Hematopoietic multipotent progenitor cell treated with erythropoietin and hydrocortisone succinate and interleukin-3 and kit ligand, for 6 days (in vitro differentiated cells): ENCODE results near the gene DDX41.
"Not testable (repeated sequence)": the region's sequence is repeated elsewhere in the genome, so short reads cannot be mapped to it uniquely, and the experiment has no call there.

ENCODE experiments used
- DNase-seq: peaks from one replicate; pipeline ENCODE4 v3.0.0-alpha.2; 2015

Gene DDX41

GRCh38 chr5:177497292-177498012 lies 19.3 kb downstream of the DDX41 start, which contains the start of gene PDLIM7:
PDLIM7 (minus strand) TSS chr5:177497604; CDS start chr5:177496512, 1,092 bp downstream.
- DNase-seq = peak; percentile 98

- peak; percentile 47 for DNase-seq
Observed at GRCh38 chr5:177496727-177497291, 20.0 kb downstream of the DDX41 start.

GRCh38 chr5:177496070-177496726 lies 20.6 kb downstream of the DDX41 start:
- DNase-seq = peak; percentile 52

- DNase-seq = peak; percentile 51
Observed at GRCh38 chr5:177495243-177496060, 21.3 kb downstream of the DDX41 start.

- peak; percentile 71 for DNase-seq
Observed at GRCh38 chr5:177494346-177495195, 22.2 kb downstream of the DDX41 start.

GRCh38 chr5:177493795-177494345 lies 22.9 kb downstream of the DDX41 start:
- no peak for DNase-seq

- DNase-seq = no peak
Observed at GRCh38 chr5:177492841-177493240, 23.9 kb downstream of the DDX41 start.

GRCh38 chr5:177491983-177492746 lies 24.6 kb downstream of the DDX41 start:
- DNase-seq = no peak

GRCh38 chr5:177491429-177491945 lies 25.3 kb downstream of the DDX41 start:
- peak; percentile 58 for DNase-seq

- DNase-seq = no peak
Observed at GRCh38 chr5:177490992-177491391, 25.8 kb downstream of the DDX41 start.

- DNase-seq = no peak
Observed at GRCh38 chr5:177490311-177490991, 26.3 kb downstream of the DDX41 start.

- peak; percentile 33 for DNase-seq
Observed at GRCh38 chr5:177489119-177489716, 27.5 kb downstream of the DDX41 start.

- peak; percentile 57 for DNase-seq
Observed at GRCh38 chr5:177487975-177488374, 28.8 kb downstream of the DDX41 start.

GRCh38 chr5:177487144-177487543 lies 29.6 kb downstream of the DDX41 start:
- DNase-seq = no peak

GRCh38 chr5:177486256-177486655 lies 30.5 kb downstream of the DDX41 start:
- DNase-seq = no peak

- not testable (repeated sequence) for DNase-seq
Observed at GRCh38 chr5:177485753-177486152, 31.0 kb downstream of the DDX41 start.

- DNase-seq = no peak
Observed at GRCh38 chr5:177484902-177485549, 31.7 kb downstream of the DDX41 start.

GRCh38 chr5:177483994-177484901 lies 32.5 kb downstream of the DDX41 start:
- no peak for DNase-seq
